GM19372 (cell line): ENCODE results near the gene ADAMTS4.

Experiments used
- ATAC-seq: cut with Tn5 transposase; IDR thresholded peaks from one replicate; pipeline ENCODE4 v1.9.1; 2021; ENCODE audit warnings: mild to moderate bottlenecking, low read depth, moderate library complexity; ENCODE audit not compliant: unreplicated experiment

ADAMTS4 gene

DNA sequence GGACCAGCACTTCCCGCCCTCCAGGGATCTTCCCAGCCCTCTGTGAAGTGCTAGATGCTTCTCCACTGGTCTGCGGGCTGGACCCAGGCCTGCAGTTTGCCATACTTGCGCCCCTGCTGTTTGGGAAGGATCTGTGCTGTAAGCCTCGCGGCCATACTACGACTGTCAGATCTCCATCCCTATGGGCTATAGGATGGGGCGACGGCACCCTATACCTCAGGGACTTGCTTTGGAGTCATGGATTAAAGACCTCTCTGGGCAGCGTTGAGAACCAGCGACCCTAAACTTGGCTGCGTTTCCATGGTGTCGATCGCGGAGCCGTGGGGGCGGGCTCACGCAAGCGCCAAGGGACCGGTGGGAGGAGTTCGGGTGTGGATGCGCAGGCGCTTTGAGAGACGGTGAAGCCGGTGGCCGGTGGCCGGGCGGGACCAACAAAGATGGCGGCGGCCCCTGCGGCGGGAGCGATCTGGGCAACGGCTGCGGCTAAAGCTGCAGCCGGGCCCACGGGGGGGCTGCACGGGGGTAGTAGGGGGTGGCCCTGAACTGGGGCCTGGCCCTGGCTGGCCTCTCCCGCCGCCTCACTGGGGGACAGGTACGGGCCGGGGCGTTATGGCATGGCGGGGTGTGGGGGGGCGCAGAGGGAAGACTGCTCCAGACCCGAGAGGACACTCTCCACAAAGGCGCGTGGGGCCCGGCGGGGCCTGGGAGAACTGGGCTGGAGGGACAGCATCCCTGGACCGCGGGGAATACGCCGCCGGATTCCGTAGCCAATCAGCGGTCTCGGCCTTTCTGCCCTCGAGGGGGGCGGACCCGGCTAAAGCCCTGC lies 39.6 kb downstream of the ADAMTS4 start, which contains the start of gene USP21:
Gene USP21 (plus strand): TSS at position 414 of the 826 bp plus-strand sequence. CDS start 1,141 bp downstream, outside the sequence.
- peak; percentile 87 for ATAC-seq

DNA sequence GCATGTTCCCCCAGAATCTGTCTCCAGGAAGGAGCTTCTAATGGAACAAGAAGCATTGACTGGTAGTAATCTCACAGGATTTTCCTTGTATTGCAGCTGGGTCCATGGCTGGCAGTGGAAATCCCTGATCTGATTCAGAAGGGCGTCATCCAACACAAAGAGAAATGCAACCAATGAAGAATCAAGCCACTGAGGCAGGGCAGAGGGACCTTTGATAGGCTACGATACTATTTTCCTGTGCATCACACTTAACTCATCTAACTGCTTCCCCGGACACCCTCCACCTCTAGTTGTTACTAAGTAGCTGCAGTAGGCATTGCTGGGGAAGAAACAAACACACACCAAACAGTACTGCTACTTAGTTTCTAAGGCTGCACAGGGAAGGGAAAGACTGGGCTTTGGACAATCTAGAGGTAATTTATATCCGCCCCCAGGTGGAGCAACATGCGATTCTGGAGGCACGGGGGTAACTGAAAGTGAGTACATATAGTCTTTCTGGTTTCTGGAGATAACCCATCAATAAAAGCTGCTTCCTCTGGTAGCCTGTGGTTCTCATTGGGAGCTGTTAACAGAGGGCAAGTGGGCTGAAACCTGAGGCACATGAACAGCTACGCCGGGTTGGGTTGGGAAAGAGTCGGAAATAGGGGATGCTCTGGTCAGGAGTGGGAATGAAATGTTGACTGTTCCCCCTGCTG lies 40.4 kb downstream of the ADAMTS4 start:
- ATAC-seq = no peak

DNA sequence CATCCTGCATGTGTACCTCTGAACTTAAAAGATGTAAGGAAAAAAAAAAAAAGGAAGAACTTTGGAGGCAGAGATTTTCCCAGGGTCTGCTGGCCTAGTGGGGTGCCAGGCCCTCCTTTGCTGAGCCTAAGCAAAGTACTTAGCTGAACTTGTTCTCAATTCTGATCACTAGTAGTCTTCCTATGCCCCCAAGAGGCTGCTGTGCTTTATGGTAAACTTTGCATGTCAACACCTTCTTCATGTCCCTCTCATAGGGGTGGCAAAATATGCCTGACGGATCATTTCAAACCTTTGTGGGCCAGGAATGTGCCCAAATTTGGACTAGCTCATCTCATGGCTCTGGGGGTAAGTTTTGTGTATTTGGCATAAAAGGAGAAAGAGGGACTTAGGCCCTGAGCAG lies 41.0 kb downstream of the ADAMTS4 start:
- no peak for ATAC-seq

DNA sequence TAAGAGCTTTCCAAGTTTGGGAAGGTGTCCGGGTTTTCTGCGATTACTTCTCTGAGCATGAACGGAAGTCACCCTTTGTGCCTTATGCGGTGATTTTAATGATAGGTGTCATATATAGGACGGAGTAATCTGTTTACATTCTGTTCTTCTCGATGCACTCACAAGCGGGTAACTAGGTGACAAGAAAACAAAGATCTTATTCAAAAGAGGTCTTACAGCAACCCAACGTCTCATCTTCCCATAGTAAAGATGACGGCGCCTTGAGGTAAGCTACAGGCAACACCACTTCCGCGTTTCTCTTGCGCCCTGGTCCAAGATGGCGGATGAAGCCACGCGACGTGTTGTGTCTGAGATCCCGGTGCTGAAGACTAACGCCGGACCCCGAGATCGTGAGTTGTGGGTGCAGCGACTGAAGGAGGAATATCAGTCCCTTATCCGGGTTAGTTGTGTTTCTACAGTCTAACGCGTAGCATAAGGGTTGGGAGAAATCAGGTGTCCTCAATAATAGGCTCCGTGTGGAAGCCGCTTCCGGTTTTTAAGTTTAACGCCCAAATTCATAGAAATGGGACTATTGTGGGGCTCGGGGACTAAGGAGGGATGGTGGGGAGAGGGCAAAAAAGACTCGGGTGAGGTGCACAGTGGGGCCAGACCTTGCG lies 45.0 kb downstream of the ADAMTS4 start, which contains the start of gene UFC1:
Gene UFC1 (plus strand): TSS at position 297 of the 656 bp plus-strand sequence. CDS start 20 bp downstream, at position 317.
- ATAC-seq = peak; percentile 84

DNA sequence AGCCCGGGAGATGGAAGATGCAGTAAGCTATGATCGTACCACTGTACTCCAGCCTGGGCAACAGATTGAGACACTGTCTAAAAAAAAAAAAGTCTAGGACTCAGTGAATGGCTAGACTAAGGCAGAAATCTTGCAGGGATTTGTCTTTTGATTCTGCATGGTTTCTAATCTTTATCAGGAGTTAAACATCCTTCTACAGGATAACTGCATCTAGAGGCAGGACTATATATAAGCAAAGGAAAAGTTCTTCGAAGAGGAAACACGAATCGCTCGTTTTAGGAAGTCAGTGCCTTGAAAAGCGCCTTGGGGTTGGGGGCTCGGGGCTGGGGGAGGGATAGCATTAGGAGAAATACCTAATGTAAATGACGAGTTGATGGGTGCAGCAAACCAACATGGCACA lies 45.7 kb downstream of the ADAMTS4 start:
- ATAC-seq = no peak

DNA sequence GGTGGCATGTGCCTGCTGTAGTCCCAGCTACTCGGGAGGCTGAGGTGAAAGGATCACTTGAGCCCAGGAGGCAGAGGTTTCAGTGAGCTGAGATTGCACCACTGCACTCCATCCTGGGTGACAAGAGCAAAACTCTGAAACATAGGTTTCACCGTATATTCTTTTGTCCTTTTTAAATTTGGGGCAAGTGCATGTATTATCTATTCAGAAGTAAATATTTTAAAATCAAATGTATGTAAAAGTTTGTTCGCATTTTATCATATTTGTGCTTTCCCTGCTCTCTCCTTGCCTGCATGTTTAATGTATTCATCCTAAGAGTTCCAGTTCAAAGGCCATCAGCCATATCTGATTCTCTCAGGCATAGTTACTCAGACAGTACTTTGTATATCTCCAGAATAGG lies 53.0 kb downstream of the ADAMTS4 start:
- ATAC-seq = no peak

DNA sequence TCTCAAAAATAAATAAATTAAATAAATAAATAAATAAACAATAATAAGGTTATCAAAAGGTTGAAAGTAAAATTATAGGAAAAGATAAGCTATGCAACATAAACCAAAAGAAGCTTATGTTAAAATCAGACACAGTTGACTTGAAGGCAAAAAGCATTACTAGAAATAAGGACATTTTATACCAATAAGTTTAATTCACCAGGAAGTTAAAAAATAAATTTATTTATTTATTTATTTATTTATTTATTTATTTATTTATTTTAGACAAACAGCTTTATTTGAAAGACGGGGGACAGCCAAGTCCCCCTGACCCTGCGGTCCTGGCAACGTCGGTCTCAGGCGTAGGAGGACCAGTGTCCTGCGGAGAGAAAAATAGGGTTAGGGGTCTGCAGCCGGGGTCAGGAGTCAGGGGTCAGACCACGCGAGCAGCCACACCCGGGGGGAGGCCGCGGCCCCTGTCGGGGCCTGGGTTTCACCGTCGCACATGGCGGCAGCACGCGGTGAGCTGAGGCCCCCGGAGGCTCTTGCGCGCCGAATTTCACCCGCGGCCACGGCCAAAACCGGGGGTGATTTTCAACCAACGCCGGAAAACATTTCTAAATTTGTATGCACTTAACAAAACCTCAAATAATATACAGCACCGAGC lies 58.0 kb downstream of the ADAMTS4 start:
- no peak for ATAC-seq

DNA sequence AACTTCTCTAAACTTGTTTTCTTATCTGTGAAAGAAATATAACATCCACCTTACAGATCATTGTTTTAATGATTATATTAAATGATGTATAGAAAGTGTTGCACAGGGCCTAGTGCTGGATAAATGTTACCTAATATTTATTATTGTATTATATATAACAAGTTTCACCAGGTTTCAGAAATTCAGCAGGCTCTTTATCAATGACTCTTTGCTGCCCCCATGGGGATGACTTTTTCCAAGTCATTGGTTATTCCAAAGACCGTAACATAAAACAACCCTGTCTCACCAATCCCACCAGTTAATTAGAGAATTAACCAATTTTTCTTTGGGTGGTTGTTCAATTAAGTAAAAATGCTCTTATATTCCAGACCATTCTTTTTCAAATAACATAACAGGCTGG lies 59.1 kb downstream of the ADAMTS4 start:
- no peak for ATAC-seq

DNA sequence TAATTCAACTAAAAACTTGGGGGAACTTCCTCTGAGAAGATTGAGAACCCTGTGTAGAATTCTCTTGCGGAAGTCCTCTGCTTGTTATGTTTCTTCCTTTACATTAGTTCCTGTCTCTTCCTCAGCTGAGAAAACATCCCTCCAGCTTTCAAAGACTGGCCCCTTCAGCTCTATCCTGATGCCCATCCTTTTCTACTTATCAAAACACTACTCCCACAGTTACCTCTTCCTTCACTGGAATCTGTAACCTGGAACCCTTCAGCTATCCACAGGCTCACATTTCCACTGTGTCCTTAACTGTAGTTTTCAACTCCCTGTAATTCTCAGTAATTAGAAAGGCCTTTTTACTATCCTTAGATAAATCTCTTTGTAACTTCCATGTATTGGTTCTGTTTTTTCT lies 60.4 kb downstream of the ADAMTS4 start:
- no peak for ATAC-seq

DNA sequence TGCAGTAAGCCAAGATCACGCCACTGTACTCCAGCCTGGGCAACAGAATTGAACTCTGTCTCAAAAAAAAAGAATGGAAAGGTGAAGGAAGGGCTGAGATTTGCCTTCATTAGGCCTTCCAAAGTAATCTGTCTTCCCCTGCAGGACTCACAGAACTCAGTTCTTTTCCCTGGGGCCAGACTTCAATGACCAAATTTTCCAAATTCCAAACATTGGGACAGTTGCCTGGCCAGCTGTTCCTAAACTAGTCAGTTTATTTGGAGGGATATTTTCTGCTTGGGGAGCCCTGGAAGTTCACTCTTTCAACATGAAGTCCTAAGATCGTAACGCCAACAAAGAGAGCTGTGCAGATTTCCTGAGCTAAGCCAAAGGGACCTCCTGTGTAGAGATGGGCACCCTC lies 61.0 kb downstream of the ADAMTS4 start:
- ATAC-seq = no peak
